K562 (cell line): ENCODE results near the gene TMEM167A. TPM values are rescaled to one million over a fixed set of nuclear protein-coding genes. Genes with fewer than 3 reads are reported as not detected.

Experiments used
- BCL6 ChIP-seq: fragments of 250-450 bp; sonication (Bioruptor Pico); IDR thresholded peaks from 2 replicates; pipeline ENCODE4 v1.4.0; 2020
- CC2D1A ChIP-seq: fragments of 450-650 bp; IDR thresholded peaks from 2 replicates; pipeline ENCODE4 v1.6.1; 2017; ENCODE audit warnings: mild to moderate bottlenecking
- CCNT2 ChIP-seq: IDR thresholded peaks from 2 replicates; pipeline ENCODE4 v1.6.1; 2011; ENCODE audit warnings: borderline replicate concordance, low read depth, mild to moderate bottlenecking, moderate library complexity, mixed read lengths, low read length; ENCODE audit not compliant: insufficient read length; ENCODE audit errors: extremely low read depth
- CTBP1 ChIP-seq: fragments of 450-650 bp; IDR thresholded peaks from 2 replicates; pipeline ENCODE4 v1.6.1; 2016; ENCODE audit warnings: borderline replicate concordance
- FOXM1 ChIP-seq, 2 experiments: fragments of 450-650 bp in 1 of 2; sonication (generic) in 1 of 2; formaldehyde crosslinking in 1 of 2; IDR thresholded peaks; 2 replicates each; pipeline versions ENCODE4 v1.6.1 to v1.9.0; 2017 to 2022; ENCODE audit warnings: low read depth in 2 of 2, mild to moderate bottlenecking in 2 of 2, missing genetic modification reagents in 1 of 2, moderate library complexity in 1 of 2
- KHSRP ChIP-seq: fragments of 450-650 bp; IDR thresholded peaks from 2 replicates; pipeline ENCODE4 v1.6.1; 2017
- NCOA6 ChIP-seq: fragments of 450-650 bp; IDR thresholded peaks from 2 replicates; pipeline ENCODE4 v1.6.1; 2017; ENCODE audit warnings: mild to moderate bottlenecking
- NCOR1 ChIP-seq: fragments of 450-650 bp; IDR thresholded peaks from 2 replicates; pipeline ENCODE4 v1.6.1; 2016; ENCODE audit warnings: mild to moderate bottlenecking, moderate library complexity
- THRA ChIP-seq: fragments of 450-650 bp; IDR thresholded peaks from 2 replicates; pipeline ENCODE4 v1.6.1; 2017; ENCODE audit warnings: mild to moderate bottlenecking, moderate library complexity
- TRIM24 ChIP-seq, 2 experiments: fragments of 450-650 bp; IDR thresholded peaks; 2 replicates each; pipeline ENCODE4 v1.6.1; 2016
- ZNF224 ChIP-seq: sonication (generic); formaldehyde crosslinking; IDR thresholded peaks from 2 replicates; pipeline ENCODE4 v1.8.0; 2022; ENCODE audit warnings: mild to moderate bottlenecking, missing genetic modification reagents
- ZNF23 ChIP-seq: fragments of 250-450 bp; sonication (Bioruptor Pico); IDR thresholded peaks from 2 replicates; pipeline ENCODE4 v1.4.0; 2020; ENCODE audit warnings: mild to moderate bottlenecking
- ZNF518B ChIP-seq: fragments of 250-450 bp; sonication (Bioruptor Pico); IDR thresholded peaks from 2 replicates; pipeline ENCODE4 v1.5.0; 2021; ENCODE audit warnings: mild to moderate bottlenecking, moderate library complexity
- ZNF766 ChIP-seq: fragments of 200-800 bp; sonication (Bioruptor generic); conservative IDR thresholded peaks from 2 replicates; pipeline ENCODE4 v1.6.1; 2016; ENCODE audit warnings: missing genetic modification characterization, missing compliant biosample characterization
- polyA plus RNA-seq, 8 experiments: library from polyadenylated mRNA; depleted of rRNA in 4 of 8; stranded (reverse) in 5 of 8; unstranded in 3 of 8; fragments of >200 nt; fragmentation: Nextera tagmentation in 2 of 8; fragmentation: Illumina TruSeq in 1 of 8; extraction: Ambion mirVana in 2 of 8; extraction: Trizol in 1 of 8; gene quantifications; 2 replicates each; pipeline versions ENCODE4 v1.2.1 to v1.2.3, GENCODE V29; 2011 to 2014; ENCODE audit warnings: inconsistent platforms in 1 of 8, missing spikeins in 1 of 8
- total RNA-seq, 7 experiments: library from RNA; depleted of rRNA in 6 of 7; stranded (reverse); fragments of >200 nt in 6 of 7; fragmentation: Illumina TruSeq in 2 of 7; extraction: Trizol in 2 of 7; gene quantifications; 2 replicates each; pipeline versions ENCODE4 v1.2.1 to v1.2.3, GENCODE V29; 2011 to 2021; ENCODE audit warnings: low replicate concordance in 1 of 7
- TF ChIP-seq, protein P1 (sequence below): sonication (generic); formaldehyde crosslinking; IDR thresholded peaks from 2 replicates; pipeline ENCODE4 v1.8.0; 2022; ENCODE audit warnings: missing genetic modification reagents, mild to moderate bottlenecking, borderline replicate concordance
- TF ChIP-seq, protein P2 (sequence below): fragments of 250-450 bp; sonication (Bioruptor Pico); IDR thresholded peaks from 2 replicates; pipeline ENCODE4 v1.8.0; 2021; ENCODE audit warnings: mild to moderate bottlenecking, moderate library complexity
- TF ChIP-seq, protein P3 (sequence below), 2 experiments: fragments of 450-650 bp in 1 of 2; sonication (generic) in 1 of 2; formaldehyde crosslinking in 1 of 2; IDR thresholded peaks in 1 of 2; conservative IDR thresholded peaks in 1 of 2; 2 replicates each; pipeline versions ENCODE4 v1.6.1 to v1.8.1; 2016 to 2023; ENCODE audit warnings: mild to moderate bottlenecking in 2 of 2, moderate library complexity in 2 of 2, inconsistent platforms in 1 of 2, missing genetic modification reagents in 1 of 2

The TMEM167A gene
- total and polyA plus RNA-seq, 9 of the 15 experiments (the other 6 are each of a cell fraction or from before 2014, with no cell fraction given), result 35.3 to 458 (median 110) TPM

DNA sequence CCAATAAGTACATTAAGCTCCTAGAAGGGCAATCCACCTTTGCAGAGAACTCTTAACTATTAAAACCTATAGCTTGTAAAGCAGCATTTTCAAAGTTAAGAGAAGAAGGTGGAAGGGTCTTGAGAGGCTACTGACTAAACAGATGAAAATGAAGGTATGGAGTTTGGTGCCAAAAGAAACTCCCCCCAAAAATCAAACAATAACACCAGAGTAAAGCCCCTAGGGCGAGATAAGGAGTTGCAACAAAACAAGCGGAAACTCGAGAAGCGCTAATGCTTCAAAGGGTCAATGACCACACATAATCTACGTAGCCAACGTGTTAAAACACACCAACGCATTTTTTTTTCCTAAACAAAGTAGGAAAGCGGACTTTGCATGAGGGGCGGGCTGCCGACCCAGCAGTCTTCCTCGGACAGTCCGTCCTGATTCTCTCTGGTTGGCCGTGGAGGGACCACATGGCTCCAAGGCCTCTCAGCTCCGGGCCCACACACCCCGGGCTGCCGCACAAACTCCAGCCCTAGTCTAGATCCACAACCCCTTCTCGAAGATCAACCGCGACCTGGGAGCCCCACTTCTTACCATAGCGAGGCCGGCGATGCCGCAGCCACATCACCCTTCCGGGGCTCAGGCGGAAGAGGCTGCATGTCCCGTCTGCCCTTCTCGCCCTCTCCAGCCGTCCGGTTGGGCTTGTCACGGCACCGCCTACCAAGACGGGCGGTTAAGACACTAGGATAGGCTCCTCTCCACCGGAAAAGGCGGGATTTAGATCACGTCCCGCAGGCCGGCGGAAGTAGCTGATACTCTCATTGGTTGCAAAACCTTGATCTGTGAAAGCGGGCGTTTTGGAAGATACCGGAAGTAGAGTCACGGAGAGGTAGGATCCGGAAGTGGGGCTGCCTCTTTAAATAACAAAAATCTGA, at the start of gene TMEM167A, which contains the start of gene XRCC4 (continued):
- TF ChIP-seq FOXM1 (IDR thresholded peaks at IDR 0.05; ENCODE audit: low read depth) (no peak; the same call in 1 of the 2 replicates), FOXM1 (CRISPR knock-in tag; IDR thresholded peaks at IDR 0.05; ENCODE audit: low read depth) (no peak), CC2D1A (no peak), ZNF518B (CRISPR knock-in tag) (no peak), CCNT2 (no peak), CTBP1 (peak; percentile 21; the same call in 1 of the 2 replicates), ZNF23 (CRISPR knock-in tag) (no peak), NCOA6 (no peak), TRIM24 (IDR thresholded peaks at IDR 0.05) (no peak), ZNF766 (no peak), BCL6 (no peak), ZNF224 (CRISPR knock-in tag) (no peak), THRA (no peak), NCOR1 (no peak), KHSRP (no peak)
- TF ChIP-seq, protein P1, sequence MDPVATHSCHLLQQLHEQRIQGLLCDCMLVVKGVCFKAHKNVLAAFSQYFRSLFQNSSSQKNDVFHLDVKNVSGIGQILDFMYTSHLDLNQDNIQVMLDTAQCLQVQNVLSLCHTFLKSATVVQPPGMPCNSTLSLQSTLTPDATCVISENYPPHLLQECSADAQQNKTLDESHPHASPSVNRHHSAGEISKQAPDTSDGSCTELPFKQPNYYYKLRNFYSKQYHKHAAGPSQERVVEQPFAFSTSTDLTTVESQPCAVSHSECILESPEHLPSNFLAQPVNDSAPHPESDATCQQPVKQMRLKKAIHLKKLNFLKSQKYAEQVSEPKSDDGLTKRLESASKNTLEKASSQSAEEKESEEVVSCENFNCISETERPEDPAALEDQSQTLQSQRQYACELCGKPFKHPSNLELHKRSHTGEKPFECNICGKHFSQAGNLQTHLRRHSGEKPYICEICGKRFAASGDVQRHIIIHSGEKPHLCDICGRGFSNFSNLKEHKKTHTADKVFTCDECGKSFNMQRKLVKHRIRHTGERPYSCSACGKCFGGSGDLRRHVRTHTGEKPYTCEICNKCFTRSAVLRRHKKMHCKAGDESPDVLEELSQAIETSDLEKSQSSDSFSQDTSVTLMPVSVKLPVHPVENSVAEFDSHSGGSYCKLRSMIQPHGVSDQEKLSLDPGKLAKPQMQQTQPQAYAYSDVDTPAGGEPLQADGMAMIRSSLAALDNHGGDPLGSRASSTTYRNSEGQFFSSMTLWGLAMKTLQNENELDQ (CRISPR knock-in tag), result no peak
- TF ChIP-seq, protein P2, sequence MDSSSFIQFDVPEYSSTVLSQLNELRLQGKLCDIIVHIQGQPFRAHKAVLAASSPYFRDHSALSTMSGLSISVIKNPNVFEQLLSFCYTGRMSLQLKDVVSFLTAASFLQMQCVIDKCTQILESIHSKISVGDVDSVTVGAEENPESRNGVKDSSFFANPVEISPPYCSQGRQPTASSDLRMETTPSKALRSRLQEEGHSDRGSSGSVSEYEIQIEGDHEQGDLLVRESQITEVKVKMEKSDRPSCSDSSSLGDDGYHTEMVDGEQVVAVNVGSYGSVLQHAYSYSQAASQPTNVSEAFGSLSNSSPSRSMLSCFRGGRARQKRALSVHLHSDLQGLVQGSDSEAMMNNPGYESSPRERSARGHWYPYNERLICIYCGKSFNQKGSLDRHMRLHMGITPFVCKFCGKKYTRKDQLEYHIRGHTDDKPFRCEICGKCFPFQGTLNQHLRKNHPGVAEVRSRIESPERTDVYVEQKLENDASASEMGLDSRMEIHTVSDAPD (CRISPR knock-in tag), result no peak
- TF ChIP-seq, protein P3, sequence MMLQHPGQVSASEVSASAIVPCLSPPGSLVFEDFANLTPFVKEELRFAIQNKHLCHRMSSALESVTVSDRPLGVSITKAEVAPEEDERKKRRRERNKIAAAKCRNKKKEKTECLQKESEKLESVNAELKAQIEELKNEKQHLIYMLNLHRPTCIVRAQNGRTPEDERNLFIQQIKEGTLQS (IDR thresholded peaks at IDR 0.05), result no peak
- TF ChIP-seq, protein P3 (CRISPR knock-in tag; conservative IDR thresholded peaks at IDR 0.05), result no peak
